IMR-90 (cell line): ENCODE data around the gene SNRNP25. TPM values are rescaled to one million over a fixed set of nuclear protein-coding genes. Genes with fewer than 3 reads are reported as not detected.

Experiments
- ATAC-seq: fragments of 200-7000 bp; cut with Tn5 transposase; 2 replicates; pipeline ENCODE4 v1.9.1; 2020; ENCODE audit warnings: low read depth, mild to moderate bottlenecking, moderate library complexity
- BruUV-seq: library from RNA; stranded (reverse); fragments of 400-500 nt; replicated peaks from 2 replicates; lab custom pipeline; 2021; lab: Mats Ljungman, UMichigan
- CTCF ChIA-PET: fragments of 300-600 bp; formaldehyde crosslinking; extraction: SDS; loops from one replicate; lab custom pipeline; 2021; ENCODE audit warnings: antibody characterized with exemption; lab: Yijun Ruan, JAX
- POLR2A ChIA-PET: fragments of 300-600 bp; sonication (Branson Sonifier 250); formaldehyde crosslinking; loops from one replicate; lab custom pipeline; 2022; ENCODE audit warnings: antibody characterized with exemption; ENCODE audit not compliant: unreplicated experiment; lab: Charles Lee
- DNase-seq: peaks from one replicate; pipeline ENCODE4 v3.0.0; 2013
- H2AFZ ChIP-seq: replicated peaks from 2 replicates; pipeline ENCODE3; 2013; ENCODE audit warnings: low read length, mild to moderate bottlenecking; ENCODE audit not compliant: poor library complexity
- H2AK5ac ChIP-seq: 2 replicates; pipeline ENCODE4 v1.6.1; 2013; ENCODE audit warnings: low read depth, low read length, inconsistent platforms
- H2AK9ac ChIP-seq: replicated peaks from 2 replicates; pipeline ENCODE3; 2013; ENCODE audit warnings: mild to moderate bottlenecking, low read depth, low read length, moderate library complexity; ENCODE audit not compliant: poor library complexity
- H2BK120ac ChIP-seq: 2 replicates; pipeline ENCODE4 v1.6.1; 2013; ENCODE audit warnings: low read depth, low read length, inconsistent platforms
- H2BK15ac ChIP-seq: 3 replicates; pipeline ENCODE4 v1.6.1; 2013; ENCODE audit warnings: low read depth, low read length, inconsistent platforms
- H2BK20ac ChIP-seq: 2 replicates; pipeline ENCODE4 v1.6.1; 2013; ENCODE audit warnings: low read depth, mild to moderate bottlenecking, inconsistent platforms, low read length, moderate library complexity
- H2BK5ac ChIP-seq: 2 replicates; pipeline ENCODE4 v1.6.1; 2013; ENCODE audit warnings: mild to moderate bottlenecking, low read depth, low read length, inconsistent platforms; ENCODE audit not compliant: poor library complexity, severe bottlenecking
- H3K14ac ChIP-seq: replicated peaks from 2 replicates; pipeline ENCODE4 v1.6.1; 2013; ENCODE audit warnings: low read depth, low read length, inconsistent platforms
- H3K18ac ChIP-seq: 2 replicates; pipeline ENCODE4 v1.6.1; 2013; ENCODE audit warnings: low read depth, low read length, control low read depth
- H3K23ac ChIP-seq: 2 replicates; pipeline ENCODE4 v1.6.1; 2013; ENCODE audit warnings: low read depth, low read length, inconsistent platforms
- H3K27ac ChIP-seq: 2 replicates; pipeline ENCODE4 v1.5.1; 2013; ENCODE audit warnings: mild to moderate bottlenecking, control low read depth, low read length; ENCODE audit not compliant: insufficient read depth
- H3K27me3 ChIP-seq: 2 replicates; pipeline ENCODE4 v1.6.1; 2013; ENCODE audit warnings: low read length; ENCODE audit not compliant: control insufficient read depth, insufficient read depth
- H3K36me3 ChIP-seq: 2 replicates; pipeline ENCODE4 v1.6.1; 2013; ENCODE audit warnings: low read length, mixed read lengths; ENCODE audit not compliant: control insufficient read depth, insufficient read depth
- H3K4ac ChIP-seq: 2 replicates; pipeline ENCODE4 v1.6.1; 2013; ENCODE audit warnings: low read depth, low read length, inconsistent platforms
- H3K4me1 ChIP-seq: 2 replicates; pipeline ENCODE4 v1.6.1; 2013; ENCODE audit warnings: low read length, mixed read lengths; ENCODE audit not compliant: control insufficient read depth, insufficient read depth
- H3K4me2 ChIP-seq: 2 replicates; pipeline ENCODE4 v1.6.1; 2013; ENCODE audit warnings: low read depth, mild to moderate bottlenecking, control low read depth, low read length, moderate library complexity
- H3K4me3 ChIP-seq: 2 replicates; pipeline ENCODE4 v1.5.1; 2013; ENCODE audit warnings: low read depth, mild to moderate bottlenecking, control low read depth, low read length, moderate library complexity; ENCODE audit not compliant: insufficient read depth
- H3K56ac ChIP-seq: 2 replicates; pipeline ENCODE4 v1.6.1; 2013; ENCODE audit warnings: low read length, inconsistent platforms; ENCODE audit not compliant: insufficient read depth; ENCODE audit errors: extremely low read depth
- H3K79me1 ChIP-seq, 2 experiments: 2 replicates each; pipeline ENCODE4 v1.6.1; 2013; ENCODE audit warnings: low read length in 2 of 2, inconsistent platforms in 1 of 2, low read depth in 1 of 2
- H3K9ac ChIP-seq: 2 replicates; pipeline ENCODE4 v1.6.1; 2013; ENCODE audit warnings: low read depth, low read length, control low read depth
- H3K9me1 ChIP-seq: 2 replicates; pipeline ENCODE4 v1.6.1; 2013; ENCODE audit warnings: low read length, inconsistent platforms; ENCODE audit not compliant: insufficient read depth
- H3K9me3 ChIP-seq: 2 replicates; pipeline ENCODE4 v1.6.1; 2013; ENCODE audit warnings: low read length; ENCODE audit not compliant: control insufficient read depth, insufficient read depth
- H4K20me1 ChIP-seq: 2 replicates; pipeline ENCODE4 v1.6.1; 2013; ENCODE audit warnings: low read length, inconsistent platforms; ENCODE audit not compliant: insufficient read depth
- H4K5ac ChIP-seq: 2 replicates; pipeline ENCODE4 v1.6.1; 2013; ENCODE audit warnings: mild to moderate bottlenecking, low read depth, low read length, control low read depth
- H4K8ac ChIP-seq, 2 experiments: 2 replicates each; pipeline ENCODE4 v1.6.1; 2013; ENCODE audit warnings: low read depth in 2 of 2, low read length in 2 of 2, control low read depth in 1 of 2, inconsistent platforms in 1 of 2
- H4K91ac ChIP-seq: 2 replicates; pipeline ENCODE4 v1.6.1; 2013; ENCODE audit warnings: low read depth, low read length, inconsistent platforms; ENCODE audit not compliant: insufficient read depth
- CEBPB ChIP-seq: IDR thresholded peaks from 2 replicates; pipeline ENCODE4 v1.6.1; 2012; ENCODE audit warnings: low read depth, low read length, improper control_type of control experiment
- ELK1 ChIP-seq: fragments of 150-350 bp; IDR thresholded peaks from 2 replicates; pipeline ENCODE4 v1.6.1; 2016; ENCODE audit warnings: low read depth, mild to moderate bottlenecking, low read length, moderate library complexity, borderline replicate concordance
- FOS ChIP-seq: fragments of 150-350 bp; IDR thresholded peaks from 2 replicates; pipeline ENCODE4 v1.6.1; 2016; ENCODE audit warnings: low read depth, low read length
- MAZ ChIP-seq: IDR thresholded peaks from 2 replicates; pipeline ENCODE4 v1.6.1; 2012; ENCODE audit warnings: low read depth, mild to moderate bottlenecking, low read length, improper control_type of control experiment, moderate library complexity, borderline replicate concordance
- NFE2L2 ChIP-seq: fragments of 150-350 bp; IDR thresholded peaks from 2 replicates; pipeline ENCODE4 v1.6.1; 2016; ENCODE audit warnings: low read depth, mild to moderate bottlenecking, low read length
- RAD21 ChIP-seq: IDR thresholded peaks from 2 replicates; pipeline ENCODE4 v1.6.1; 2012; ENCODE audit warnings: low read length, improper control_type of control experiment
- RFX5 ChIP-seq: IDR thresholded peaks from 2 replicates; pipeline ENCODE4 v1.8.0; 2012; ENCODE audit warnings: low read depth, mild to moderate bottlenecking, low read length, moderate library complexity
- USF2 ChIP-seq: fragments of 150-350 bp; IDR thresholded peaks from 2 replicates; pipeline ENCODE4 v1.6.1; 2017; ENCODE audit warnings: mild to moderate bottlenecking, antibody characterized with exemption, low read length, low read depth
- WGBS, 2 experiments: methylation state at CpG; one replicate each; pipeline versions ENCODE4 v1.1.5 to v1.1.7; 2013; ENCODE audit warnings: missing lambda C conversion rate in 2 of 2; ENCODE audit not compliant: insufficient read length in 1 of 2; ENCODE audit errors: extremely low coverage in 2 of 2; 5-methylcytosine and 5-hydroxymethylcytosine counted together
- dilution Hi-C: fragments of 300-500 bp; cut with HindIII; formaldehyde crosslinking; loops from one replicate; pipeline ENCODE4 v1.14.3; 2018; ENCODE audit warnings: low sequenced_read_pairs; ENCODE audit not compliant: unreplicated experiment
- in situ Hi-C: fragments of 300-500 bp; cut with MboI; formaldehyde crosslinking; loops from 3 replicates; pipeline ENCODE4 v1.14.3; 2019; ENCODE audit warnings: low sequenced_read_pairs, inconsistent platforms, mixed read lengths
- intact Hi-C: fragments of 100-400 bp; cut with micrococcal nuclease; formaldehyde crosslinking; loops from 2 replicates; pipeline ENCODE4 v1.10.0; 2022
- polyA plus RNA-seq, 3 experiments: library from polyadenylated mRNA; depleted of rRNA; stranded (reverse); fragments of >200 nt; gene quantifications; 2 replicates each; pipeline ENCODE4 v1.2.3, GENCODE V29; 2012; ENCODE audit warnings: low replicate concordance in 1 of 3
- total RNA-seq: library from RNA; depleted of rRNA; stranded (reverse); fragments of >200 nt; gene quantifications from 2 replicates; pipeline ENCODE4 v1.2.3, GENCODE V29; 2012

SNRNP25 gene
- total and polyA plus RNA-seq, 2 of the 4 experiments (the other 2 are of a cell fraction), result 67.2 to 88.0 TPM

GRCh38 chr16:67884-68789, 14.5 kb downstream of the SNRNP25 start:
- peaks cover 86% of the 10 kb centered on the region for H4K20me1 ChIP-seq
- 72% methylated on average over 11 of the region's 27 CpGs; no CpG with 5 or more reads in 1 of the 2 experiments for WGBS, 2 experiments

More at GRCh38 chr16:67884-68789, 14.5 kb downstream of the SNRNP25 start:
- in situ Hi-C loops (no loop called here), dilution Hi-C loops (no loop called here), intact Hi-C loops (no loop called here)
- Histone ChIP-seq H4K5ac (no peak overlapping the region), H4K91ac (0 out of 2 replicates have a peak overlapping the region, but pooled peaks have one; percentile 16), H3K18ac (no peak overlapping the region), H3K4me1 (peaks cover 49% of the 10 kb centered on the region), H3K9ac (no peak overlapping the region), H3K14ac (0 out of 2 replicates have a peak overlapping the region, but pooled peaks have one; percentile 48), H3K27ac (peak overlapping the region; percentile 54), H3K79me1 (peaks cover 28 to 92% of the 10 kb centered on the region in 2 experiments), H2BK5ac (peak overlapping the region; percentile 40), H2AFZ (peak overlapping the region; percentile 47), H2BK15ac (no peak overlapping the region), H2BK20ac (no peak overlapping the region), H2AK5ac (peak overlapping the region; percentile 75), H3K23ac (no peak overlapping the region), H2AK9ac (peak overlapping the region; percentile 97), H3K9me3 (no peaks in the 10 kb centered on the region), H2BK120ac (no peak overlapping the region), H3K27me3 (no peaks in the 10 kb centered on the region), H3K4me2 (peak overlapping the region; percentile 55; the same call in 1 of the 2 replicates), H3K36me3 (peaks cover 20% of the 10 kb centered on the region; the same call in 1 of the 2 replicates), H3K56ac (no peak overlapping the region), H3K4me3 (no peak overlapping the region), H3K4ac (peak overlapping the region; percentile 55), H3K9me1 (peaks cover 15% of the 10 kb centered on the region), H4K8ac (peak overlapping the region in 1 of 2 experiments; percentile 13; a peak in 1 of 4 replicates)
- ATAC-seq (peak; percentile 10), DNase-seq (peak; percentile 49)
- ChIA-PET POLR2A (no interaction called here), CTCF (interaction anchor here (0.5 to 1.0 kb wide), 2 partner anchors 39 to 124 kb away, joined by 3 read pairs; no protein-coding TSS in a partner anchor)
- no TSS peak for BruUV-seq
- TF ChIP-seq FOS, result peak; percentile 67
- 0 out of 2 replicates have a peak, but pooled peaks have one; percentile 4 for TF ChIP-seq RAD21
- TF ChIP-seq CEBPB, result peak; percentile 60
- TF ChIP-seq USF2, result no peak
- peak; percentile 42; the same call in 1 of the 2 replicates for TF ChIP-seq MAZ
- TF ChIP-seq RFX5, result no peak
- TF ChIP-seq ELK1, result no peak
- no peak for TF ChIP-seq NFE2L2
